Upper lobe of left lung (tissue), 4 donors: ENCODE results near the gene PIGV.

Experiments
- CTCF ChIP-seq, 6 experiments: fragments of 450-650 bp in 4 of 6; fragments of 200-600 bp in 2 of 6; sonication (generic) in 2 of 6; IDR thresholded peaks; one replicate each; pipeline ENCODE4 v1.5.1; 2016 to 2019; ENCODE audit warnings: antibody characterized with exemption in 6 of 6
- POLR2AphosphoS5 ChIP-seq, 2 donors: sonication (generic); formaldehyde crosslinking; IDR thresholded peaks; one replicate each; pipeline ENCODE4 v1.5.1; 2017; ENCODE audit warnings: antibody characterized with exemption in 2 of 2

GRCh38 chr1:26786437-26787380 is 1.0 kb upstream of the PIGV start:
- TF ChIP-seq POLR2AphosphoS5 (IDR thresholded peaks at IDR 0.05) (peak in 1 of 2 donors; percentile 55), CTCF (IDR thresholded peaks at IDR 0.05) (no peak)
